ENCODE measurements around the gene ZRANB1.

DNA sequence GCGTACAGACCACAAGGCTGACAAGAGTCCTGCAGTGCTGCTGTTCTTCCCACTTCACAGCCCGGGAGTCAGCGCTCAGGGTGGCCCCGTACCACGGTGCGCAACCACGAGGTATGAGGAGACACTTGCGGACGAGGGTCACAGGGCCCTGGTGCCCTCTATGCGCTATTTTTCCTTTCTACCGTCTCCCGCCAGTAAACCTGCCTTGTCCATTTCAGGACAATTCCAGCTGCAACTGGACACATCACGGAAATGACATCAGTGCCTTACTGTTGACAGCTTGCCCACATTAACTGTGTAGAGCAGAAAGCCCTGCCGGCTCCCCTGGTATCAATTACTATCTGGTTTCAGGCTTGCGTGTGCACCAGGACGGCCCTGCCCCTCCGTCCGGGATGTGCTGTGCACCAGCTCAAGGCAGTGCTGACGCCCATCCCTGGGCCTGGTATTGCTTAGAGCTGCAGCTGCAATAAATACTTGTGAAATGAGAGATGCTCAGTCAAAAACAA lies 65.1 kb downstream of the ZRANB1 start:
- TF ChIP-seq EZH2 (IDR thresholded peaks at IDR 0.05; ENCODE audit: low read length, missing control alignments) (no peak), CTCF (conservative IDR thresholded peaks at IDR 0.05 in 1 of 2, IDR thresholded peaks at IDR 0.05 in 1 of 2; ENCODE audit: low read depth in 1 of 2, low read length in 2 of 2) (no peak)

Data from fibroblast of lung (primary cell).